ENCODE data around the gene C3orf52. TPM values are rescaled to one million over a fixed set of nuclear protein-coding genes. Genes with fewer than 3 reads are reported as not detected.
"Not testable (repeated sequence)": the region's sequence is repeated elsewhere in the genome, so short reads cannot be mapped to it uniquely, and the experiment has no call there.

Gene C3orf52
- total and polyA plus RNA-seq, 2 experiments from 2014 or later, result 10.4 to 18.8 TPM

DNA sequence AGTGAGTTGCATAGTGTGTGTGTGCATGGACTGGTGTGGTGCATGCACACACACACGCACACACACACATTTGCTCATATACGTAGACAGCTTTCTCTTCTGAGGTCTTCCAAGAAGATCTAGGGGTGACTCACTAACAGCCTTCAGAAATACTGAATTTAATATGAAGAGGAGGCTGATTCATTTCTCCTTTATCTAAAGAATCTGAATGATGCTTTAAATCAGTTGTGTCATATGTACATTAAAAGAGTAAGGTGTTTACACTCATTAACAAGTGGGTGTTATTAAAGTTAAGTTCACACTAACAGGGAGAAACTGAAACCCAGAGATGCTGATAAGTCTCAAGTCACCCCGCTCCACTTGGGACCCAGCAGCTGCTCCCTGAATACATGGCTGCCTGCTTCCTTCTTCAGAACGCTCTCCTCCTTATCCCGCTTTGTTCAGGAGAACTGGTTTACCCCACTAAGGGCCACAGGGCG, 29.7 kb upstream of the C3orf52 start:
- H3K36me3 ChIP-seq, result no peaks in the 10 kb centered on the region
- peak in 1 of 2 donors; percentile 35 for DNase-seq (ENCODE audit: low read depth in 1 of 2, low spot score in 1 of 2)
- no peak overlapping the region for H3K4me3 ChIP-seq
- H3K27me3 ChIP-seq, result peaks cover 14% of the 10 kb centered on the region
- TF ChIP-seq CTCF (IDR thresholded peaks at IDR 0.05; ENCODE audit: low read depth, low read length), result no peak
- H3K9me3 ChIP-seq (ENCODE audit: low read depth), result no peaks in the 10 kb centered on the region
- H3K27ac ChIP-seq, result no peak overlapping the region
- H3K4me1 ChIP-seq (ENCODE audit: low read depth), result peaks cover 11% of the 10 kb centered on the region

DNA sequence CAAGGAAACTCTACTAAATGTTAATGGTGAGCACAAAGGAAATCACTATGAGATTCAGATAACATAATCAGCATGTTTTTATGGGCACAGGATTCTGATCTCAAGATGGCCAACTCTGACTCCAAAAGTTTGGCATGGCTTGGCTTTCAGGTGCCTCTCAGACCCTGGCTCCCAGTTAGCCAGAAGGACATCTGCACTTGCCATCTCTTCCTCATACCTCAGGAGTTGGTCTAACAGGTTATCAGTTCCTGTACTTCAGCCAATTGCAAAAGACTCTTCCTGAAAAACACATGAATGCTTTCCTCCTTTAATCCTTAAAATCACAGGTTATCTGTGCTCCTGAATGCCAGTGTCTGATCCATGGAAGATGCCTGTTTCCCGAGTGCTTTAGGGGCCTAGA, 26.7 kb upstream of the C3orf52 start:
- Histone ChIP-seq H3K27ac (no peak overlapping the region), H3K4me1 (ENCODE audit: low read depth) (no peaks in the 10 kb centered on the region), H3K27me3 (peaks cover 14% of the 10 kb centered on the region), H3K4me3 (no peak overlapping the region), H3K36me3 (no peaks in the 10 kb centered on the region), H3K9me3 (ENCODE audit: low read depth) (no peaks in the 10 kb centered on the region)
- DNase-seq (ENCODE audit: low read depth in 1 of 2, low spot score in 1 of 2), result no peak
- no peak for TF ChIP-seq CTCF (IDR thresholded peaks at IDR 0.05; ENCODE audit: low read depth, low read length)

GRCh38 chr3:112061152-112061551, 25.0 kb upstream of the C3orf52 start:
- no peak overlapping the region for H3K4me3 ChIP-seq
- no peak for TF ChIP-seq CTCF (IDR thresholded peaks at IDR 0.05; ENCODE audit: low read depth, low read length)
- H3K27ac ChIP-seq, result no peak overlapping the region
- H3K36me3 ChIP-seq, result no peaks in the 10 kb centered on the region
- no peaks in the 10 kb centered on the region for H3K9me3 ChIP-seq (ENCODE audit: low read depth)
- DNase-seq (ENCODE audit: low read depth in 1 of 2, low spot score in 1 of 2), result peak in 1 of 2 donors; percentile 47
- no peaks in the 10 kb centered on the region for H3K4me1 ChIP-seq (ENCODE audit: low read depth)
- H3K27me3 ChIP-seq, result peaks cover 14% of the 10 kb centered on the region

DNA sequence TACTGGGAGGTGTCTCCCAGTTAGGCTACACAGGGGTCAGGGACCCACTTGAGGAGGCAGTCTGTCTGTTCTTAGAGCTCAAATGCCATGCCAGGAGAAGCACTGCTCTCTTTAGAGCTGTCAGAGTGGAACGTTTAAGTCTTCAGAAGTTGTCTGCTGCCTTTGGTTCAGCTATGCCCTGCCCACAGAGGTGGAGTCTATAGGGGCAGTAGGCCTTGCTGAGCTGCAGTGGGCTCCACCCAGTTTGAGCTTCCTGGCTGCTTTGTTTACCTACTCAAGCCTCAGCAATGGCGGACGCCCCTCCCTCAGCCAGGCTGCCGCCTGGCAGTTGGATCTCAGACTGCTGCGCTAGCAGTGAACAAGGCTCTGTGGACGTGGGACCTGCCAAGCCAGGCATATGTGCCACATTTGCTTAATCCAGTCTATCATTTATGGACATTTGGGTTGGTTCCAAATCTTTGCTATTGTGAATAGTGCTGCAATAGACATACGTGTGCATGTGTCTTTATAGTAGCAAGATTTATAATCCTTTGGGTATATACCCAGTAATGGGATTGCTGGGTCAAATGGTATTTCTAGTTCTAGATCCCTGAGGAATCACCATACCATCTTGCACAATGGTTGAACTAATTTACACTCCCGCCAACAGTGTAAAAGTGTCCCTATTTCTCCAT, 13.7 kb upstream of the C3orf52 start:
- not testable (repeated sequence) for H3K4me3 ChIP-seq; H3K4me1 ChIP-seq (ENCODE audit: low read depth); H3K27ac ChIP-seq; DNase-seq (ENCODE audit: low read depth in 1 of 2, low spot score in 1 of 2); H3K9me3 ChIP-seq (ENCODE audit: low read depth); H3K36me3 ChIP-seq
- H3K27me3 ChIP-seq, result peaks cover 12% of the 10 kb centered on the region

- Histone ChIP-seq H3K4me1 (ENCODE audit: low read depth) (peaks cover 6% of the 10 kb centered on the region), H3K27me3 (peaks cover 24% of the 10 kb centered on the region), H3K27ac (no peak overlapping the region), H3K36me3 (no peaks in the 10 kb centered on the region), H3K9me3 (ENCODE audit: low read depth) (no peaks in the 10 kb centered on the region), H3K4me3 (no peak overlapping the region)
- no peak for DNase-seq (ENCODE audit: low read depth in 1 of 2, low spot score in 1 of 2)
- no peak for TF ChIP-seq CTCF (IDR thresholded peaks at IDR 0.05; ENCODE audit: low read depth, low read length)
Measured at GRCh38 chr3:112074006-112074405, 12.2 kb upstream of the C3orf52 start.

GRCh38 chr3:112074616-112075497, 11.3 kb upstream of the C3orf52 start:
- no peak overlapping the region for H3K27ac ChIP-seq
- no peak overlapping the region for H3K4me3 ChIP-seq
- peaks cover 6% of the 10 kb centered on the region for H3K4me1 ChIP-seq (ENCODE audit: low read depth)
- TF ChIP-seq CTCF (IDR thresholded peaks at IDR 0.05; ENCODE audit: low read depth, low read length), result no peak
- peaks cover 24% of the 10 kb centered on the region for H3K27me3 ChIP-seq
- peak; percentile 21 to 87 for DNase-seq (ENCODE audit: low read depth in 1 of 2, low spot score in 1 of 2)
- no peaks in the 10 kb centered on the region for H3K36me3 ChIP-seq
- H3K9me3 ChIP-seq (ENCODE audit: low read depth), result no peaks in the 10 kb centered on the region
